ENCODE results near the gene SCD. TPM values are rescaled to one million over a fixed set of nuclear protein-coding genes. Genes with fewer than 3 reads are reported as not detected.

The SCD gene
- total and polyA plus RNA-seq, 2 donors (not counting 1 experiment from before 2014, with no cell fraction given): 0.89 to 5.1 TPM

GRCh38 chr10:100334762-100335161, 12.3 kb upstream of the SCD start:
- Histone ChIP-seq H3K4me3 (ENCODE audit: control extremely low read depth in 1 of 5, extremely low read depth in 1 of 5, insufficient read depth in 1 of 5, low read depth in 2 of 5, low read length in 4 of 5) (no peak overlapping the region), H4K20me1 (ENCODE audit: control insufficient read depth, insufficient read depth, low read length, poor library complexity, severe bottlenecking) (no peaks in the 10 kb centered on the region), H3K9ac (ENCODE audit: low read length) (no peak overlapping the region), H3K27ac (ENCODE audit: low read length in 2 of 2) (no peak overlapping the region), H3K36me3 (replicated peaks in 1 of 2; ENCODE audit: control extremely low read depth in 1 of 2, control insufficient read depth in 1 of 2, extremely low read depth in 1 of 2, insufficient read depth in 2 of 2, low read length in 1 of 2) (no peaks in the 10 kb centered on the region), H3K79me2 (ENCODE audit: control insufficient read depth, insufficient read depth, low read length) (no peaks in the 10 kb centered on the region), H3K9me3 (ENCODE audit: control extremely low read depth in 1 of 3, control insufficient read depth in 2 of 3, insufficient read depth in 1 of 3, low read length in 2 of 3) (no peaks in the 10 kb centered on the region), H3K4me2 (replicated peaks; ENCODE audit: low read depth, low read length, poor library complexity, severe bottlenecking) (no peak overlapping the region), H3K4me1 (ENCODE audit: control insufficient read depth in 2 of 2, insufficient read depth in 2 of 2, low read length in 2 of 2) (peaks cover 15 to 17% of the 10 kb centered on the region in 2 donors), H2AFZ (ENCODE audit: insufficient read depth, low read depth, low read length, poor library complexity, severe bottlenecking) (no peak overlapping the region), H3K27me3 (replicated peaks in 1 of 4; ENCODE audit: control extremely low read depth in 1 of 4, control insufficient read depth in 3 of 4, insufficient read depth in 4 of 4, low read length in 3 of 4) (peaks cover 0 to 8% (median 0%) of the 10 kb centered on the region in 4 experiments)
- ChIA-PET CTCF (interaction anchor here (1.2 to 1.3 kb wide), 3 partner anchors 16 to 184 kb away, joined by 3 to 5 read pairs (median 4); no protein-coding TSS in a partner anchor), POLR2A (no interaction called here)
- intact Hi-C loops (cut with micrococcal nuclease): loop anchor here (5.0 kb wide), 1 partner anchor 38 kb away; no protein-coding TSS in a partner anchor
- H3K9me3 Mint-ChIP-seq (ENCODE audit: insufficient read depth): no peaks in the 10 kb centered on the region
- DNase-seq (no peak), ATAC-seq (ENCODE audit: low read depth) (no peak)
- H3K4me1 Mint-ChIP-seq: peaks cover 15% of the 10 kb centered on the region
- TF ChIP-seq CTCF (IDR thresholded peaks at IDR 0.05) (no peak), EZH2 (IDR thresholded peaks at IDR 0.05; ENCODE audit: borderline replicate concordance, insufficient read depth, low read depth, low read length, poor library complexity, severe bottlenecking) (no peak)
- no peak overlapping the region for H3K27ac Mint-ChIP-seq
- no peak overlapping the region for H3K4me3 Mint-ChIP-seq
- H3K27me3 Mint-ChIP-seq: peaks cover 34% of the 10 kb centered on the region
- 90% methylated on average over 9 of the region's 9 CpGs for WGBS (ENCODE audit: insufficient coverage)

- intact Hi-C loops (cut with micrococcal nuclease): loop anchor here (1.0 to 5.0 kb wide), 4 partner anchors 11 to 180 kb away; no protein-coding TSS in a partner anchor
- Mint-ChIP-seq H3K9me3 (ENCODE audit: insufficient read depth) (no peaks in the 10 kb centered on the region), H3K4me3 (peak overlapping the region; percentile 72), H3K27ac (peak overlapping the region; percentile 67), H3K27me3 (peaks cover 11% of the 10 kb centered on the region), H3K4me1 (peaks cover 26% of the 10 kb centered on the region)
- peak overlapping the region; percentile 27 for H3K9ac ChIP-seq (ENCODE audit: low read length)
- no peaks in the 10 kb centered on the region for H3K36me3 ChIP-seq (replicated peaks in 1 of 2; ENCODE audit: control extremely low read depth in 1 of 2, control insufficient read depth in 1 of 2, extremely low read depth in 1 of 2, insufficient read depth in 2 of 2, low read length in 1 of 2)
- ChIA-PET CTCF (interaction anchor here (0.6 to 12.4 kb wide), 23 partner anchors 8 to 804 kb away, joined by 3 to 218 read pairs (median 4); partner anchors contain the start of genes PKD2L1, SCD and SEC31B), POLR2A (interaction anchor here (0.7 kb wide), 1 partner anchor 9 kb away, joined by 3 read pairs; no protein-coding TSS in a partner anchor)
- 92% methylated on average over 1 of the region's 4 CpGs for WGBS (ENCODE audit: insufficient coverage)
- TF ChIP-seq CTCF (IDR thresholded peaks at IDR 0.05): peak; percentile 96
- TF ChIP-seq EZH2 (IDR thresholded peaks at IDR 0.05; ENCODE audit: borderline replicate concordance, insufficient read depth, low read depth, low read length, poor library complexity, severe bottlenecking): no peak
- H3K79me2 ChIP-seq (ENCODE audit: control insufficient read depth, insufficient read depth, low read length): no peaks in the 10 kb centered on the region
- DNase-seq (peak; percentile 83), ATAC-seq (ENCODE audit: low read depth) (peak; percentile 78)
- H3K27ac ChIP-seq (ENCODE audit: low read length in 2 of 2): peak overlapping the region; percentile 38 to 49
- no peaks in the 10 kb centered on the region for H3K9me3 ChIP-seq (ENCODE audit: control extremely low read depth in 1 of 3, control insufficient read depth in 2 of 3, insufficient read depth in 1 of 3, low read length in 2 of 3)
- peak overlapping the region in 1 of 5 experiments; percentile 19 for H3K4me3 ChIP-seq (ENCODE audit: control extremely low read depth in 1 of 5, extremely low read depth in 1 of 5, insufficient read depth in 1 of 5, low read depth in 2 of 5, low read length in 4 of 5)
- H3K4me1 ChIP-seq (ENCODE audit: control insufficient read depth in 2 of 2, insufficient read depth in 2 of 2, low read length in 2 of 2): peaks cover 20 to 24% of the 10 kb centered on the region in 2 donors
- no peaks in the 10 kb centered on the region for H4K20me1 ChIP-seq (ENCODE audit: control insufficient read depth, insufficient read depth, low read length, poor library complexity, severe bottlenecking)
- H3K27me3 ChIP-seq (replicated peaks in 1 of 4; ENCODE audit: control extremely low read depth in 1 of 4, control insufficient read depth in 3 of 4, insufficient read depth in 4 of 4, low read length in 3 of 4): peaks cover 0 to 6% (median 0%) of the 10 kb centered on the region in 4 experiments
- peak overlapping the region; percentile 59 for H2AFZ ChIP-seq (ENCODE audit: insufficient read depth, low read depth, low read length, poor library complexity, severe bottlenecking)
- H3K4me2 ChIP-seq (replicated peaks; ENCODE audit: low read depth, low read length, poor library complexity, severe bottlenecking): peak overlapping the region; percentile 65
Observed at GRCh38 chr10:100338434-100339036, 8.5 kb upstream of the SCD start.

Measured in B cell (primary cell).